ENCODE measurements around the gene KCNAB2. TPM values are rescaled to one million over a fixed set of nuclear protein-coding genes. Genes with fewer than 3 reads are reported as not detected.

Gene KCNAB2
- total RNA-seq, 2 experiments from 2014 or later: 290 to 299 TPM

DNA sequence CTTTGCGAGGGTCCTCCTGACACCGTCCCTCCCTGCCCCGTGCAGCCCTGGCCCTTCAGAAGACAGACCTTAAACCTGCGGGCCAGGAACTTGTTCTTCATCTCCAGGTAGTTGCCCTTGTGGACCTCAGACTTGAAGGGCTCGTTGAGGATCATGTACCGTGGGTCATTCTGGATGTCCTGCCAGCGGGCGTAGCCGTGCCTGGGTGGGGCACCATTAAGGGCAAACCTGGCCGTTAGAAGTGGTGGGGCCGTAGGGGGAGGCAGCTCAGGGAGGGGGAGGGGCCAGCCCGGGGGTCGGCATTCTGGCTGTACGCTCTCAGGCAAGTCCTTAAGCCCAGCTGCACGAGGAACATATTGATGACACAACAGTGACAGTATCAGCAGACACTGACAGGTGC, 64.6 kb downstream of the KCNAB2 start:
- Mint-ChIP-seq H3K4me3 (no peak overlapping the region), H3K9me3 (no peaks in the 10 kb centered on the region), H3K27ac (no peak overlapping the region), H3K36me3 (ENCODE audit: low read depth) (no peaks in the 10 kb centered on the region), H3K27me3 (peaks cover 14% of the 10 kb centered on the region), H3K4me1 (ENCODE audit: low read depth) (no peaks in the 10 kb centered on the region)
- ATAC-seq (no peak), DNase-seq (no peak)
- POLR2A ChIA-PET: no interaction called here
- intact Hi-C loops (cut with micrococcal nuclease): no loop called here
- no peak for TF ChIP-seq CTCF (IDR thresholded peaks at IDR 0.05)
- CTCF ChIA-PET: interaction anchor here (1.5 kb wide), 1 partner anchor 122 kb away, joined by 3 read pairs; no protein-coding TSS in a partner anchor

DNA sequence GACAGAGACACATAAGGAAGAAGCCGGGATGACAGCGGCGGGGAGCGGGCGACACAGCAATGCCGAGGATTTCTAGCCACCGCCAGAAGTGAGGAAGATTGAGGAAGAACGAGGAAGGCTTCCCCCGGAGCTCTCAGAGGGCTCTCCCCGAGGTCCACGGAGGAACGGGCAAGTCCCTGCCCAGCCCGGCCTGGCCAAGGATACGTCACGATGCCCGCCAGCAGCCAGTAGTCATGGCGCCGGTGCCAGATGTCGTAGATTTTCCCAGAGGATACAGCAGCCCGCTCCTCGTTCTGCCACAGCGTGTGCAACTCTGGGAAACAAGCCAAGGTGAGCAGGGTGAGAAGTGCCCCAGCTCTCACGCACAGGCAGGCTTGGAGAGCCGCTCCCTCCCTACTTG, 65.9 kb downstream of the KCNAB2 start:
- no peaks in the 10 kb centered on the region for H3K4me1 Mint-ChIP-seq (ENCODE audit: low read depth)
- POLR2A ChIA-PET: no interaction called here
- H3K36me3 Mint-ChIP-seq (ENCODE audit: low read depth): no peaks in the 10 kb centered on the region
- no peak overlapping the region for H3K4me3 Mint-ChIP-seq
- DNase-seq: no peak
- intact Hi-C loops (cut with micrococcal nuclease): no loop called here
- ATAC-seq: no peak
- H3K9me3 Mint-ChIP-seq: peaks cover under 1% of the 10 kb centered on the region
- CTCF ChIA-PET: no interaction called here
- H3K27ac Mint-ChIP-seq: no peak overlapping the region
- H3K27me3 Mint-ChIP-seq: peaks cover 13% of the 10 kb centered on the region
- no peak for TF ChIP-seq CTCF (IDR thresholded peaks at IDR 0.05)

DNA sequence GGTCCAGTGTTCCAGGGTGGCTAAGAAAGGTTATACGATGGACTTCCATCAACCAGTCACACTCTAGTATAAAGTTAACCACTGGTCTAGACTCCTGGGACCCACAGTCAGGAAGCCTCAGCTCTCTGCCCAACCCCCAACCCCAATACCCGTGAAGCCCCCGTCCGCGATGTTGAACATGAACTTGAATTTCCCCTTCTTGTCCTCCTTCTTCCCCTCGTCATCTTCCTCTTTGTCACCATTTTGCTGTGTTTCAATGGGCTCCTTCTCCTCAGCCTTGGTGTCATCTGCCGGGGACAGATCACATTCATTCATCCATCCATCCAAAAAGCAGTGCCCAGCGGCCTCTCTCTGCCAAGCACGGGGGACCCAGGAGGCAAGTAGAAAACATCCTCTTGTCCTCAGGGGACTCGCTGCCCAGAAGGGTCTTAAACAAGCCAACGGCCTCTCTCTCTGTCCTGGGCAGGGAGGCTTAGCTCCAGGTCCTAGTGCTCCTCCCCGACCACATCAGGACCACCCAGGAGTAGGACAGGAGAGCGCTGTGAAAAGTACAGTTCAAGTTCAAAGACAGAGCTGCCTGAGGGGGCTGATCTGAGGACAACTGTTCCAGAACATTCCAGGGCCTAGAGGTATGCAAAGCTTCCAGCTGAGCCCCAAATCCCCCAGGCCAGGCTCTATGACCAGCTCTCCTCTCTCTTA, 66.5 kb downstream of the KCNAB2 start:
- no peak for TF ChIP-seq CTCF (IDR thresholded peaks at IDR 0.05)
- H3K4me1 Mint-ChIP-seq (ENCODE audit: low read depth): no peaks in the 10 kb centered on the region
- H3K9me3 Mint-ChIP-seq: peaks cover 6% of the 10 kb centered on the region
- no peak for DNase-seq
- no peak for ATAC-seq
- CTCF ChIA-PET: interaction anchor here (0.8 kb wide), 1 partner anchor 135 kb away, joined by 3 read pairs; no protein-coding TSS in a partner anchor
- H3K36me3 Mint-ChIP-seq (ENCODE audit: low read depth): no peaks in the 10 kb centered on the region
- H3K4me3 Mint-ChIP-seq: no peak overlapping the region
- intact Hi-C loops (cut with micrococcal nuclease): no loop called here
- POLR2A ChIA-PET: interaction anchor here (0.6 to 1.0 kb wide), 2 partner anchors 11 to 445 kb away, joined by 3 to 5 read pairs; no protein-coding TSS in a partner anchor
- H3K27ac Mint-ChIP-seq: no peak overlapping the region
- peaks cover 13% of the 10 kb centered on the region for H3K27me3 Mint-ChIP-seq

- H3K36me3 Mint-ChIP-seq (ENCODE audit: low read depth): no peaks in the 10 kb centered on the region
- intact Hi-C loops (cut with micrococcal nuclease): no loop called here
- H3K27me3 Mint-ChIP-seq: peaks cover 13% of the 10 kb centered on the region
- no peak overlapping the region for H3K27ac Mint-ChIP-seq
- DNase-seq: no peak
- H3K4me1 Mint-ChIP-seq (ENCODE audit: low read depth): no peaks in the 10 kb centered on the region
- no peak overlapping the region for H3K4me3 Mint-ChIP-seq
- H3K9me3 Mint-ChIP-seq: peaks cover 8% of the 10 kb centered on the region
- no peak for ATAC-seq
- ChIA-PET CTCF (interaction anchor here (0.8 kb wide), 2 partner anchors 73 to 134 kb away, joined by 3 read pairs; no protein-coding TSS in a partner anchor), POLR2A (interaction anchor here (0.6 to 1.0 kb wide), 2 partner anchors 12 to 446 kb away, joined by 3 to 5 read pairs; no protein-coding TSS in a partner anchor)
- no peak for TF ChIP-seq CTCF (IDR thresholded peaks at IDR 0.05)
Measured at GRCh38 chr1:6112690-6113005, 67.0 kb downstream of the KCNAB2 start.

DNA sequence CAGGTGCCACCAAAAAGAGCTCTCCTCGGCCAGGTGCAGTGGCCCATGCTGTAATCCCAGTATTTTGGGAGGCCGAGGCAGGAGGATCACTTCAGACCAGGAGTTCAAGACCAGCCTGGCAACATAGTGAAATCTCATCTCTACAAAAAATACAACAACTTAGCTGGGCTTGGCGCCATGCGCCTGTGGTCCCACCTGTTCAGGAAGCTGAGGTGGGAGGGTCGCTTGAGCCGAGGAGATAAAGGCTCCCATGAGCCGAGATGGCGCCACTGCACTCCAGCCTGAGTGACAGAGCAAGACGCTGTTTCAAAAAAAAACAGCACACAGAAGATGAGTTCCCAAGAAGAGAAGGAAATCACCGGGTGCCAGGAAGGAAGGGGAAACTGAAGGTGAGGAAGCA, 67.4 kb downstream of the KCNAB2 start:
- Mint-ChIP-seq H3K4me3 (no peak overlapping the region), H3K36me3 (ENCODE audit: low read depth) (no peaks in the 10 kb centered on the region), H3K27me3 (peaks cover 12% of the 10 kb centered on the region), H3K9me3 (peaks cover 10% of the 10 kb centered on the region), H3K27ac (no peak overlapping the region), H3K4me1 (ENCODE audit: low read depth) (no peaks in the 10 kb centered on the region)
- ChIA-PET POLR2A (interaction anchor here (1.0 kb wide), 1 partner anchor 12 kb away, joined by 5 read pairs; no protein-coding TSS in a partner anchor), CTCF (interaction anchor here (0.8 kb wide), 1 partner anchor 72 kb away, joined by 3 read pairs; no protein-coding TSS in a partner anchor)
- ATAC-seq (no peak), DNase-seq (no peak)
- no peak for TF ChIP-seq CTCF (IDR thresholded peaks at IDR 0.05)
- intact Hi-C loops (cut with micrococcal nuclease): no loop called here

Data from activated CD8-positive, alpha-beta T cell treated with anti-CD3 and anti-CD28 coated beads for 36 hours (primary cell).